ENCODE data around the gene CHIA.

The CHIA gene

DNA sequence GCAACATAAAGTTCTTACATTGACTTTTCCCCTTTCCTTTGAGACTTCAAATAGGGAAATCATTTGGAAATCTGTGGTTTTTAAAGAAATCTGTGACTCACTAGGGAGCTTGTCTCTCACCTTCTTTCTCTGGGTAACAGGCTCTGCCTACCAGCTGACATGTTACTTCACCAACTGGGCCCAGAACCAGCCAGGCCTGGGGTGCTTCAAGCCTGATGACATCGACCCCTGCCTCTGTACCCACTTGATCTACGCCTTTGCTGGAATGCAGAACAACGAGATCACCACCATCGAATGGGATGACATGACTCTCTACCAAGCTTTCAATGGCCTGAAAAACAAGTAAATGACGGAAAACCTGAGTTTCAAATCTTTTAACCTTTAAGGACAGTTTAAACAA lies 9.2 kb upstream of the CHIA start:
- H3K9me3 ChIP-seq (replicated peaks; ENCODE audit: insufficient read depth, low read length): no peaks in the 10 kb centered on the region
- no peak overlapping the region for H3K27ac ChIP-seq (ENCODE audit: low read length)
- H3K4me1 ChIP-seq (ENCODE audit: low read length): no peaks in the 10 kb centered on the region
- no peak overlapping the region for H3K9ac ChIP-seq (ENCODE audit: low read length)
- no peak overlapping the region for H3K4me2 ChIP-seq (ENCODE audit: low read depth, low read length)
- H3K79me2 ChIP-seq (ENCODE audit: low read length): no peaks in the 10 kb centered on the region
- H3K27me3 ChIP-seq (replicated peaks; ENCODE audit: insufficient read depth, low read length): no peaks in the 10 kb centered on the region
- no peaks in the 10 kb centered on the region for H3F3A ChIP-seq (ENCODE audit: insufficient read depth, low read length)
- TF ChIP-seq EZH2 (optimal IDR thresholded peaks at IDR 0.05; ENCODE audit: low read depth, low read length) (no peak), EZH2phosphoT487 (IDR thresholded peaks at IDR 0.05; ENCODE audit: low read length) (no peak)
- TF ChIP-seq, protein P1, sequence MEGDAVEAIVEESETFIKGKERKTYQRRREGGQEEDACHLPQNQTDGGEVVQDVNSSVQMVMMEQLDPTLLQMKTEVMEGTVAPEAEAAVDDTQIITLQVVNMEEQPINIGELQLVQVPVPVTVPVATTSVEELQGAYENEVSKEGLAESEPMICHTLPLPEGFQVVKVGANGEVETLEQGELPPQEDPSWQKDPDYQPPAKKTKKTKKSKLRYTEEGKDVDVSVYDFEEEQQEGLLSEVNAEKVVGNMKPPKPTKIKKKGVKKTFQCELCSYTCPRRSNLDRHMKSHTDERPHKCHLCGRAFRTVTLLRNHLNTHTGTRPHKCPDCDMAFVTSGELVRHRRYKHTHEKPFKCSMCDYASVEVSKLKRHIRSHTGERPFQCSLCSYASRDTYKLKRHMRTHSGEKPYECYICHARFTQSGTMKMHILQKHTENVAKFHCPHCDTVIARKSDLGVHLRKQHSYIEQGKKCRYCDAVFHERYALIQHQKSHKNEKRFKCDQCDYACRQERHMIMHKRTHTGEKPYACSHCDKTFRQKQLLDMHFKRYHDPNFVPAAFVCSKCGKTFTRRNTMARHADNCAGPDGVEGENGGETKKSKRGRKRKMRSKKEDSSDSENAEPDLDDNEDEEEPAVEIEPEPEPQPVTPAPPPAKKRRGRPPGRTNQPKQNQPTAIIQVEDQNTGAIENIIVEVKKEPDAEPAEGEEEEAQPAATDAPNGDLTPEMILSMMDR (IDR thresholded peaks at IDR 0.05; ENCODE audit: low read length): no peak
- H3K4me3 ChIP-seq (ENCODE audit: low read length): no peak overlapping the region
- H3K36me3 ChIP-seq (replicated peaks; ENCODE audit: insufficient read depth, low read length): no peaks in the 10 kb centered on the region
- no peaks in the 10 kb centered on the region for H4K20me1 ChIP-seq (ENCODE audit: insufficient read depth, low read length)
- no peak overlapping the region for H2AFZ ChIP-seq (ENCODE audit: low read length)
- no peaks in the 10 kb centered on the region for H3K9me2 ChIP-seq (replicated peaks; ENCODE audit: insufficient read depth, low read length)
- no peak for DNase-seq

DNA sequence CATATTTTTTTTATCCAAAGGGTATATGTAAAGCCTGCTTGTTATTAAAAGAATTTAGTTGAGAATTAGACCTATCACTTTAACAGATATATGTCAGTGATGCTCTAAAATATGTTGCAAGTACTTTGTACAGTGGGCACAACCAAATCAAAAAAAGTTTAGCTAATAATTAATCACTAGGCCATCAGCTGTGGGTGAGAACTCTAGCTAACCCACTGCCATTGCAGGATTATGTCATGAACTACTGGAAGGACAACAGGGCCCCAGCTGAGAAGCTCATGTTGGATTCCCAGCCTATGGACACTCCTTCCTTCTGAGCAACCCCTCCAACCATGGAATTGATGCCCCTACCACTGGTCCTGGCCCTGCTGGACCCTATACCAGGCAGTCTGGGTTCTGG lies 6.8 kb upstream of the CHIA start:
- TF ChIP-seq EZH2 (optimal IDR thresholded peaks at IDR 0.05; ENCODE audit: low read depth, low read length): no peak
- TF ChIP-seq, protein P1 (IDR thresholded peaks at IDR 0.05; ENCODE audit: low read length): no peak
- TF ChIP-seq EZH2phosphoT487 (IDR thresholded peaks at IDR 0.05; ENCODE audit: low read length): no peak
- no peak for DNase-seq
- Histone ChIP-seq H3K9me2 (replicated peaks; ENCODE audit: insufficient read depth, low read length) (no peaks in the 10 kb centered on the region), H3K9me3 (replicated peaks; ENCODE audit: insufficient read depth, low read length) (no peaks in the 10 kb centered on the region), H3K9ac (ENCODE audit: low read length) (no peak overlapping the region), H3K4me2 (ENCODE audit: low read depth, low read length) (no peak overlapping the region), H3K36me3 (replicated peaks; ENCODE audit: insufficient read depth, low read length) (no peaks in the 10 kb centered on the region), H4K20me1 (ENCODE audit: insufficient read depth, low read length) (no peaks in the 10 kb centered on the region), H3K4me1 (ENCODE audit: low read length) (no peaks in the 10 kb centered on the region), H3K27ac (ENCODE audit: low read length) (no peak overlapping the region), H3K4me3 (ENCODE audit: low read length) (no peak overlapping the region), H3K27me3 (replicated peaks; ENCODE audit: insufficient read depth, low read length) (no peaks in the 10 kb centered on the region), H2AFZ (ENCODE audit: low read length) (no peak overlapping the region), H3F3A (ENCODE audit: insufficient read depth, low read length) (no peaks in the 10 kb centered on the region), H3K79me2 (ENCODE audit: low read length) (no peaks in the 10 kb centered on the region)

DNA sequence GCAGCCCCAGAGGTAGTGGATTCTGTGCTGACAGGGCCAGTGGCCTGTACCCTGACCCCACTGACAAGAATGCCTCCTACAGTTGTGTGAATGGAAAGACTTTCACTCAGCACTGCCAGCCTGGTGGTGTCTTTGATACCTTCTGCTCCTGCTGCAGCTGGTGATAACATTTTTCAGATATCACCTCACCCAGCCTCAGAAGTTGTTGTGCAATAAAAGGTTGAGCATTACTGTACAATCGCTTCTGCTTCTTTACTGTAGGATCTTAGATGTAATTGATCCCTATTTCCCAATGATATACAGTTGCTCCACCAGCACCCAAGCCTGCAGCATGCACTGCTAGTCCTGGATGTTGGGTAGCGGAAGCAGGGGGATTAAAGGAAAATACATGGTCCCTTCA lies 4.8 kb upstream of the CHIA start:
- H3F3A ChIP-seq (ENCODE audit: insufficient read depth, low read length): no peaks in the 10 kb centered on the region
- no peak overlapping the region for H2AFZ ChIP-seq (ENCODE audit: low read length)
- no peaks in the 10 kb centered on the region for H3K4me1 ChIP-seq (ENCODE audit: low read length)
- no peak overlapping the region for H3K4me2 ChIP-seq (ENCODE audit: low read depth, low read length)
- no peaks in the 10 kb centered on the region for H3K9me2 ChIP-seq (replicated peaks; ENCODE audit: insufficient read depth, low read length)
- H3K36me3 ChIP-seq (replicated peaks; ENCODE audit: insufficient read depth, low read length): no peaks in the 10 kb centered on the region
- no peak overlapping the region for H3K27ac ChIP-seq (ENCODE audit: low read length)
- TF ChIP-seq EZH2 (optimal IDR thresholded peaks at IDR 0.05; ENCODE audit: low read depth, low read length): no peak
- TF ChIP-seq, protein P1 (IDR thresholded peaks at IDR 0.05; ENCODE audit: low read length): no peak
- TF ChIP-seq EZH2phosphoT487 (IDR thresholded peaks at IDR 0.05; ENCODE audit: low read length): no peak
- H4K20me1 ChIP-seq (ENCODE audit: insufficient read depth, low read length): no peaks in the 10 kb centered on the region
- no peak overlapping the region for H3K9ac ChIP-seq (ENCODE audit: low read length)
- no peaks in the 10 kb centered on the region for H3K27me3 ChIP-seq (replicated peaks; ENCODE audit: insufficient read depth, low read length)
- no peaks in the 10 kb centered on the region for H3K79me2 ChIP-seq (ENCODE audit: low read length)
- H3K4me3 ChIP-seq (ENCODE audit: low read length): no peak overlapping the region
- no peaks in the 10 kb centered on the region for H3K9me3 ChIP-seq (replicated peaks; ENCODE audit: insufficient read depth, low read length)
- no peak for DNase-seq
